Measurements from ENCODE around the gene SBNO1.
A peak's percentile ranks its signal among the peaks of the same experiment; 100 is the strongest.

The SBNO1 gene

GRCh38 chr12:123242116-123242904 is 122.3 kb downstream of the SBNO1 start:
- Histone ChIP-seq H3K27ac (ENCODE audit: low read depth, low read length) (peak overlapping the region; percentile 6), H3K4me3 (ENCODE audit: low read depth in 1 of 5, low read length in 5 of 5) (no peak overlapping the region), H3K36me3 (ENCODE audit: control insufficient read depth in 5 of 5, insufficient read depth in 5 of 5, low read length in 5 of 5) (peaks cover 0 to 2% (median 0%) of the 10 kb centered on the region in 5 donors), H3K9ac (ENCODE audit: low read length in 5 of 5) (peak overlapping the region in 2 of 5 donors; percentile 2 to 24), H3K9me3 (ENCODE audit: control insufficient read depth in 5 of 5, low read length in 5 of 5) (no peaks in the 10 kb centered on the region), H3K27me3 (ENCODE audit: control insufficient read depth in 5 of 5, insufficient read depth in 4 of 5, low read length in 5 of 5) (no peaks in the 10 kb centered on the region), H3K4me1 (ENCODE audit: control insufficient read depth in 5 of 5, insufficient read depth in 5 of 5, low read length in 5 of 5) (peaks cover 6 to 20% (median 15%) of the 10 kb centered on the region in 5 donors)

Measured in subcutaneous abdominal adipose tissue (tissue), 5 donors.